PC-9 (cell line): ENCODE data around the gene RPS6KA5.

Experiments
- EZH2 ChIP-seq: fragments of 200-600 bp; sonication (generic); IDR thresholded peaks from 2 replicates; pipeline ENCODE4 v1.8.0; 2017; ENCODE audit warnings: antibody characterized with exemption, low read depth
- TF ChIP-seq, protein P1 (sequence below): fragments of 200-600 bp; sonication (generic); conservative IDR thresholded peaks from 2 replicates; pipeline ENCODE4 v1.6.1; 2017; ENCODE audit warnings: mixed run types, antibody characterized with exemption, mild to moderate bottlenecking, moderate library complexity

DNA sequence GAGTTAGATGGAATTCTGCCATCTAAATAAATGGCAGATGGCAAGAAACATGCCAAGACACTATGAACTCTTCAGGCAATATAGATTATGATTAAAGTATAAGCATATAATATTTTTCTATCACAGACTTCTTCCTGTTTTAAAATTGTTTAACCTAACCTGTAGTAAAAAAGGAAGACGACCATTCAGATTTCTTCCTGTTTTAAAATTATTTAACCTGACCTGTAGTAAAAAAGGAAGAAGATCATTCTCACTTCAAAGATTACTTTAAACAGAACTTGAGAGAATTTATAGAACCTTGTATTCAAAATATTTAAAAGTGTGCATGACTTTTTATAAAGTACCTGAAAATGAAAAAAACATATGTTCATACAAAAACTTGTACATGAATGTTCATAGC, 63.5 kb downstream of the RPS6KA5 start:
- TF ChIP-seq, protein P1, sequence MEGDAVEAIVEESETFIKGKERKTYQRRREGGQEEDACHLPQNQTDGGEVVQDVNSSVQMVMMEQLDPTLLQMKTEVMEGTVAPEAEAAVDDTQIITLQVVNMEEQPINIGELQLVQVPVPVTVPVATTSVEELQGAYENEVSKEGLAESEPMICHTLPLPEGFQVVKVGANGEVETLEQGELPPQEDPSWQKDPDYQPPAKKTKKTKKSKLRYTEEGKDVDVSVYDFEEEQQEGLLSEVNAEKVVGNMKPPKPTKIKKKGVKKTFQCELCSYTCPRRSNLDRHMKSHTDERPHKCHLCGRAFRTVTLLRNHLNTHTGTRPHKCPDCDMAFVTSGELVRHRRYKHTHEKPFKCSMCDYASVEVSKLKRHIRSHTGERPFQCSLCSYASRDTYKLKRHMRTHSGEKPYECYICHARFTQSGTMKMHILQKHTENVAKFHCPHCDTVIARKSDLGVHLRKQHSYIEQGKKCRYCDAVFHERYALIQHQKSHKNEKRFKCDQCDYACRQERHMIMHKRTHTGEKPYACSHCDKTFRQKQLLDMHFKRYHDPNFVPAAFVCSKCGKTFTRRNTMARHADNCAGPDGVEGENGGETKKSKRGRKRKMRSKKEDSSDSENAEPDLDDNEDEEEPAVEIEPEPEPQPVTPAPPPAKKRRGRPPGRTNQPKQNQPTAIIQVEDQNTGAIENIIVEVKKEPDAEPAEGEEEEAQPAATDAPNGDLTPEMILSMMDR = no peak
- TF ChIP-seq EZH2 = no peak
